ENCODE data around the gene ESYT2. TPM values are rescaled to one million over a fixed set of nuclear protein-coding genes. Genes with fewer than 3 reads are reported as not detected.
A peak's percentile ranks its signal among the peaks of the same experiment; 100 is the strongest.

Gene ESYT2
- total RNA-seq, 1 experiment from 2014 or later, result 68.2 TPM

DNA sequence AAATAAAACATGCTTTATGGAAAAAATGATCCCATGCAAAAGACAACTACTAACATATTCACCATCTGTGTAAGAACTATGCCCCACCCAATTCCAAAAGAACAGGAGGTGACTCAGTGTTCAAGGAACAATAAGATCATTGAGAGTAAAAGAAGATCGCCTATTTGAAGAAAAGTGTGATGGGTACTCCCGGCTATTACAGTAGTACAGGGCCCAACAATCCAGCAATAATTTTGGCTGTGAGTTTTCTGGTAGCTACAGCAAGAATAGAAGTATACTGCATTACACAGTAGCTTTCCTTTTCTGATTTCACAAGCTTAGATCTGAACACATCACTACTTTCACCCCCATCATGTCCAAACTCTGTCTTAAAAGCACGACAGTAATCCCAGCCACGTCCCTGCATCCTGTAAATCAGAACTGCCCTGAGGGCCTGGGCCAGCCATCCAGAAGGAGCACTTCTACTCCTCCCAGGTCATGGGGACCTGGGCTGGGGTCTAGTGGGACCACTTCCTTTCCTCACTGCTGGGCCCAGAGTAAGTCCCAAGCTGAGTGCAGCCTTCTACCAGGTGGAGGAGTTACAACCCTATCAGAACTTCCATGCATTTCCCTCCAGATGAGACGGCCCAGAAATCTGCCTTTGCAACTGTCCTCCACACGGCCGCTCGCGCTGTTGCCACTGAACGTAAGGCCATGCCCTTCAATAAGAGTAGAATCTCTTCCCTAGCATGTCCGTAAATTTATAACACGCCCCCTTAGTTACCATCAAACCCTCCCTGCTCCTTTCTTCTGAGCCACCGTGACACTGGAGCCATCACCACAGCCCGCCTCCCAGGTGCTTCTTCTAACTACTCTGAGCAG is 7.9 kb downstream of the ESYT2 start (continued):
- TF ChIP-seq, protein P1, sequence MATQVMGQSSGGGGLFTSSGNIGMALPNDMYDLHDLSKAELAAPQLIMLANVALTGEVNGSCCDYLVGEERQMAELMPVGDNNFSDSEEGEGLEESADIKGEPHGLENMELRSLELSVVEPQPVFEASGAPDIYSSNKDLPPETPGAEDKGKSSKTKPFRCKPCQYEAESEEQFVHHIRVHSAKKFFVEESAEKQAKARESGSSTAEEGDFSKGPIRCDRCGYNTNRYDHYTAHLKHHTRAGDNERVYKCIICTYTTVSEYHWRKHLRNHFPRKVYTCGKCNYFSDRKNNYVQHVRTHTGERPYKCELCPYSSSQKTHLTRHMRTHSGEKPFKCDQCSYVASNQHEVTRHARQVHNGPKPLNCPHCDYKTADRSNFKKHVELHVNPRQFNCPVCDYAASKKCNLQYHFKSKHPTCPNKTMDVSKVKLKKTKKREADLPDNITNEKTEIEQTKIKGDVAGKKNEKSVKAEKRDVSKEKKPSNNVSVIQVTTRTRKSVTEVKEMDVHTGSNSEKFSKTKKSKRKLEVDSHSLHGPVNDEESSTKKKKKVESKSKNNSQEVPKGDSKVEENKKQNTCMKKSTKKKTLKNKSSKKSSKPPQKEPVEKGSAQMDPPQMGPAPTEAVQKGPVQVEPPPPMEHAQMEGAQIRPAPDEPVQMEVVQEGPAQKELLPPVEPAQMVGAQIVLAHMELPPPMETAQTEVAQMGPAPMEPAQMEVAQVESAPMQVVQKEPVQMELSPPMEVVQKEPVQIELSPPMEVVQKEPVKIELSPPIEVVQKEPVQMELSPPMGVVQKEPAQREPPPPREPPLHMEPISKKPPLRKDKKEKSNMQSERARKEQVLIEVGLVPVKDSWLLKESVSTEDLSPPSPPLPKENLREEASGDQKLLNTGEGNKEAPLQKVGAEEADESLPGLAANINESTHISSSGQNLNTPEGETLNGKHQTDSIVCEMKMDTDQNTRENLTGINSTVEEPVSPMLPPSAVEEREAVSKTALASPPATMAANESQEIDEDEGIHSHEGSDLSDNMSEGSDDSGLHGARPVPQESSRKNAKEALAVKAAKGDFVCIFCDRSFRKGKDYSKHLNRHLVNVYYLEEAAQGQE (IDR thresholded peaks at IDR 0.05; ENCODE audit: low read depth), result no peak
- TF ChIP-seq POLR2AphosphoS5 (IDR thresholded peaks at IDR 0.05; ENCODE audit: low read depth, low read length), result peak; percentile 60
- no peak for TF ChIP-seq POLR2A (IDR thresholded peaks at IDR 0.05; ENCODE audit: borderline replicate concordance, extremely low read depth, insufficient read depth, insufficient read length)
- no peak for TF ChIP-seq EZH2phosphoT487 (IDR thresholded peaks at IDR 0.05; ENCODE audit: borderline replicate concordance)
- no peak; the same call in 1 of the 2 replicates for TF ChIP-seq ZFX (IDR thresholded peaks at IDR 0.05)

DNA sequence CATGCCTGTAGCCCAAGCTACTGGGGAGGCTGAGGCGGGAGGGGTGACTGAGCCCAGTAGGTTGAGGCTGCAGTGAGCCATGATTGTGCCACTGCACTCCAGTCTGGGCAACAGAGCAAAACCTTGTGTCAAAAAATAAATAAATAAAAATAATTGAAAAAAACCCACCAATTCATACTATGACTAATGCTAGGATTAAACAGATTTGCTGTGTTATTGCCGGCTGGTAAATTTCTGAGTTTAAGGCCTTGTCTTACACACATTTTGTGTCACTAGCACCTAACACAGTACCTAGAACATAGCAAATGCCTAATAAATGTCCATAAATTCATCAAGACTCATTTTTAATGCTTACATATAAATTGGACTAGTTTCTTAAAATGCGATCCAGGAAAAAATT is 8.7 kb downstream of the ESYT2 start:
- Histone ChIP-seq H3K27ac (ENCODE audit: low read depth, low read length) (peak overlapping the region; percentile 92), H3K27me3 (ENCODE audit: insufficient read depth, low read length) (no peaks in the 10 kb centered on the region), H3K79me2 (ENCODE audit: insufficient read depth, low read length) (peaks cover 100% of the 10 kb centered on the region), H3K4me3 (replicated peaks in 1 of 2; ENCODE audit: low read depth in 1 of 2, low read length in 2 of 2) (peak overlapping the region; percentile 8 to 52), H2AFZ (ENCODE audit: low read depth, low read length, poor library complexity, severe bottlenecking) (no peak overlapping the region), H3K4me1 (ENCODE audit: control insufficient read depth in 1 of 2, insufficient read depth in 2 of 2, low read length in 2 of 2) (peaks cover 60 to 91% of the 10 kb centered on the region in 2 experiments), H3K9me3 (ENCODE audit: control insufficient read depth in 1 of 2, insufficient read depth in 1 of 2, low read depth in 1 of 2, low read length in 2 of 2) (no peaks in the 10 kb centered on the region), H3K36me3 (ENCODE audit: control insufficient read depth in 1 of 2, insufficient read depth in 2 of 2, low read length in 2 of 2) (no peaks in the 10 kb centered on the region), H3K9ac (ENCODE audit: low read length) (peak overlapping the region; percentile 72), H3K9me2 (ENCODE audit: insufficient read depth) (no peaks in the 10 kb centered on the region), H3K4me2 (ENCODE audit: low read length) (peak overlapping the region; percentile 85), H4K20me1 (ENCODE audit: insufficient read depth) (no peaks in the 10 kb centered on the region)
- intact Hi-C loops (cut with micrococcal nuclease), result loop anchor here (10.0 kb wide), 1 partner anchor 116 kb away; the partner anchor contains the start of gene NCAPG2
- no peak for DNase-seq (ENCODE audit: low read depth, low spot score)
- TF ChIP-seq YY1 (IDR thresholded peaks at IDR 0.05; ENCODE audit: extremely low read depth, insufficient replicate concordance, low read depth, low read length), result no peak
- TF ChIP-seq POLR2A (IDR thresholded peaks at IDR 0.05; ENCODE audit: borderline replicate concordance, extremely low read depth, insufficient read depth, insufficient read length), result no peak
- no peak for TF ChIP-seq SIN3A (IDR thresholded peaks at IDR 0.05; ENCODE audit: low read depth)
- TF ChIP-seq JUND (IDR thresholded peaks at IDR 0.05), result no peak
- TF ChIP-seq, protein P2, sequence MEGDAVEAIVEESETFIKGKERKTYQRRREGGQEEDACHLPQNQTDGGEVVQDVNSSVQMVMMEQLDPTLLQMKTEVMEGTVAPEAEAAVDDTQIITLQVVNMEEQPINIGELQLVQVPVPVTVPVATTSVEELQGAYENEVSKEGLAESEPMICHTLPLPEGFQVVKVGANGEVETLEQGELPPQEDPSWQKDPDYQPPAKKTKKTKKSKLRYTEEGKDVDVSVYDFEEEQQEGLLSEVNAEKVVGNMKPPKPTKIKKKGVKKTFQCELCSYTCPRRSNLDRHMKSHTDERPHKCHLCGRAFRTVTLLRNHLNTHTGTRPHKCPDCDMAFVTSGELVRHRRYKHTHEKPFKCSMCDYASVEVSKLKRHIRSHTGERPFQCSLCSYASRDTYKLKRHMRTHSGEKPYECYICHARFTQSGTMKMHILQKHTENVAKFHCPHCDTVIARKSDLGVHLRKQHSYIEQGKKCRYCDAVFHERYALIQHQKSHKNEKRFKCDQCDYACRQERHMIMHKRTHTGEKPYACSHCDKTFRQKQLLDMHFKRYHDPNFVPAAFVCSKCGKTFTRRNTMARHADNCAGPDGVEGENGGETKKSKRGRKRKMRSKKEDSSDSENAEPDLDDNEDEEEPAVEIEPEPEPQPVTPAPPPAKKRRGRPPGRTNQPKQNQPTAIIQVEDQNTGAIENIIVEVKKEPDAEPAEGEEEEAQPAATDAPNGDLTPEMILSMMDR (IDR thresholded peaks at IDR 0.05 in 2 of 3, conservative IDR thresholded peaks at IDR 0.05 in 1 of 3; ENCODE audit: borderline replicate concordance in 1 of 3, insufficient read depth in 1 of 3, low read depth in 2 of 3, low read length in 2 of 3), result no peak
- TF ChIP-seq CEBPB (IDR thresholded peaks at IDR 0.05; ENCODE audit: low read depth), result no peak
- TF ChIP-seq EZH2 (IDR thresholded peaks at IDR 0.05), result no peak
- no peak for TF ChIP-seq FOSL1 (IDR thresholded peaks at IDR 0.05; ENCODE audit: low read depth)
- TF ChIP-seq CBX3 (IDR thresholded peaks at IDR 0.05; ENCODE audit: low read depth), result no peak
- no peak for TF ChIP-seq RAD21 (IDR thresholded peaks at IDR 0.05; ENCODE audit: low read depth)
- no peak for TF ChIP-seq SRF (IDR thresholded peaks at IDR 0.05; ENCODE audit: low read depth)
- no peak for TF ChIP-seq ZFX (IDR thresholded peaks at IDR 0.05)
- ChIA-PET CTCF (no interaction called here), RAD21 (ENCODE audit: low non-redundant PET in 1 of 2, low total read pairs in 2 of 2, uncharacterized antibody in 2 of 2, unreplicated experiment in 2 of 2) (no interaction called here), POLR2A (no interaction called here)
- ATAC-seq, result no peak
- TSS peak; percentile 9 for BruUV-seq (replicated peaks)

Measured in HCT116 (cell line).